ENCODE data around the gene RNF208. TPM values are rescaled to one million over a fixed set of nuclear protein-coding genes. Genes with fewer than 3 reads are reported as not detected.
A peak's percentile ranks its signal among the peaks of the same experiment; 100 is the strongest.

Gene RNF208
- total and polyA plus RNA-seq, 2 of the 4 experiments (the other 2 are of a cell fraction) = 1.2 TPM; not detected in 1

- ATAC-seq (ENCODE audit: low read depth) = no peak
- 70% methylated on average over 16 of the region's 36 CpGs; no CpG with 5 or more reads in 1 of the 2 experiments for WGBS, 2 experiments (ENCODE audit: extremely low coverage in 2 of 2, insufficient read length in 1 of 2)
- H3K4me3 ChIP-seq (ENCODE audit: insufficient read depth, low read depth, low read length) = no peak overlapping the region
These were observed 4.5 kb downstream of the RNF208 start for GRCh38 chr9:137217276-137218211.

More at GRCh38 chr9:137217276-137218211, 4.5 kb downstream of the RNF208 start:
- H3K23ac ChIP-seq (ENCODE audit: low read depth, low read length) = no peak overlapping the region
- no peak overlapping the region for H2AFZ ChIP-seq (replicated peaks; ENCODE audit: low read length, poor library complexity)
- intact Hi-C loops (cut with micrococcal nuclease) (no loop called here), in situ Hi-C loops (cut with MboI; ENCODE audit: low sequenced_read_pairs) (no loop called here), dilution Hi-C loops (cut with HindIII; ENCODE audit: low sequenced_read_pairs, unreplicated experiment) (no loop called here)
- TF ChIP-seq FOS (IDR thresholded peaks at IDR 0.05; ENCODE audit: low read depth, low read length) (no peak), NFE2L2 (IDR thresholded peaks at IDR 0.05; ENCODE audit: low read depth, low read length) (no peak)
- TF ChIP-seq, protein P1, sequence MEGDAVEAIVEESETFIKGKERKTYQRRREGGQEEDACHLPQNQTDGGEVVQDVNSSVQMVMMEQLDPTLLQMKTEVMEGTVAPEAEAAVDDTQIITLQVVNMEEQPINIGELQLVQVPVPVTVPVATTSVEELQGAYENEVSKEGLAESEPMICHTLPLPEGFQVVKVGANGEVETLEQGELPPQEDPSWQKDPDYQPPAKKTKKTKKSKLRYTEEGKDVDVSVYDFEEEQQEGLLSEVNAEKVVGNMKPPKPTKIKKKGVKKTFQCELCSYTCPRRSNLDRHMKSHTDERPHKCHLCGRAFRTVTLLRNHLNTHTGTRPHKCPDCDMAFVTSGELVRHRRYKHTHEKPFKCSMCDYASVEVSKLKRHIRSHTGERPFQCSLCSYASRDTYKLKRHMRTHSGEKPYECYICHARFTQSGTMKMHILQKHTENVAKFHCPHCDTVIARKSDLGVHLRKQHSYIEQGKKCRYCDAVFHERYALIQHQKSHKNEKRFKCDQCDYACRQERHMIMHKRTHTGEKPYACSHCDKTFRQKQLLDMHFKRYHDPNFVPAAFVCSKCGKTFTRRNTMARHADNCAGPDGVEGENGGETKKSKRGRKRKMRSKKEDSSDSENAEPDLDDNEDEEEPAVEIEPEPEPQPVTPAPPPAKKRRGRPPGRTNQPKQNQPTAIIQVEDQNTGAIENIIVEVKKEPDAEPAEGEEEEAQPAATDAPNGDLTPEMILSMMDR (conservative IDR thresholded peaks at IDR 0.05; ENCODE audit: low read depth, low read length) = no peak
- TF ChIP-seq, protein P2, sequence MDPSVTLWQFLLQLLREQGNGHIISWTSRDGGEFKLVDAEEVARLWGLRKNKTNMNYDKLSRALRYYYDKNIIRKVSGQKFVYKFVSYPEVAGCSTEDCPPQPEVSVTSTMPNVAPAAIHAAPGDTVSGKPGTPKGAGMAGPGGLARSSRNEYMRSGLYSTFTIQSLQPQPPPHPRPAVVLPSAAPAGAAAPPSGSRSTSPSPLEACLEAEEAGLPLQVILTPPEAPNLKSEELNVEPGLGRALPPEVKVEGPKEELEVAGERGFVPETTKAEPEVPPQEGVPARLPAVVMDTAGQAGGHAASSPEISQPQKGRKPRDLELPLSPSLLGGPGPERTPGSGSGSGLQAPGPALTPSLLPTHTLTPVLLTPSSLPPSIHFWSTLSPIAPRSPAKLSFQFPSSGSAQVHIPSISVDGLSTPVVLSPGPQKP (IDR thresholded peaks at IDR 0.05; ENCODE audit: borderline replicate concordance, low read depth, low read length) = no peak
- no peak overlapping the region for H4K5ac ChIP-seq (ENCODE audit: low read depth, low read length)
- BruUV-seq (replicated peaks) = no TSS peak
- H3K9ac ChIP-seq (ENCODE audit: low read depth, low read length) = no peak overlapping the region
- H3K18ac ChIP-seq (ENCODE audit: low read depth, low read length) = no peak overlapping the region
- H2BK120ac ChIP-seq (ENCODE audit: low read depth, low read length) = no peak overlapping the region
- H3K9me3 ChIP-seq (ENCODE audit: control insufficient read depth, insufficient read depth, low read length) = no peaks in the 10 kb centered on the region
- no peak overlapping the region for H3K14ac ChIP-seq (replicated peaks; ENCODE audit: low read depth, low read length)
- H4K91ac ChIP-seq (ENCODE audit: insufficient read depth, low read depth, low read length) = no peak overlapping the region
- ChIA-PET CTCF (no interaction called here), POLR2A (ENCODE audit: unreplicated experiment) (no interaction called here)
- no peak overlapping the region for H2AK5ac ChIP-seq (ENCODE audit: low read depth, low read length)
- no peak overlapping the region for H3K56ac ChIP-seq (ENCODE audit: extremely low read depth, insufficient read depth, low read length)
- no peak overlapping the region for H2BK5ac ChIP-seq (ENCODE audit: low read depth, low read length, poor library complexity, severe bottlenecking)
- no peaks in the 10 kb centered on the region for H3K27me3 ChIP-seq (ENCODE audit: control insufficient read depth, insufficient read depth, low read length)
- no peak overlapping the region for H3K4me2 ChIP-seq (ENCODE audit: low read depth, low read length)
- H3K4me1 ChIP-seq (ENCODE audit: control insufficient read depth, insufficient read depth, low read length) = peaks cover 8% of the 10 kb centered on the region
- no peak overlapping the region for H2BK15ac ChIP-seq (ENCODE audit: low read depth, low read length)
- peaks cover 0 to 6% of the 10 kb centered on the region in 2 experiments; a peak in 1 of 4 replicates for H3K79me1 ChIP-seq (ENCODE audit: low read depth in 1 of 2, low read length in 2 of 2)
- H2AK9ac ChIP-seq (replicated peaks; ENCODE audit: low read depth, low read length, poor library complexity) = peak overlapping the region; percentile 70
- H2BK20ac ChIP-seq (ENCODE audit: low read depth, low read length) = no peak overlapping the region
- no peaks in the 10 kb centered on the region for H4K20me1 ChIP-seq (ENCODE audit: insufficient read depth, low read length)
- DNase-seq = no peak
- H3K27ac ChIP-seq (ENCODE audit: insufficient read depth, low read length) = no peak overlapping the region
- no peak overlapping the region for H3K4ac ChIP-seq (ENCODE audit: low read depth, low read length)
- peaks cover 16% of the 10 kb centered on the region for H3K36me3 ChIP-seq (ENCODE audit: control insufficient read depth, insufficient read depth, low read length)
- no peak overlapping the region for H4K8ac ChIP-seq (ENCODE audit: low read depth in 2 of 2, low read length in 2 of 2)
- H3K9me1 ChIP-seq (ENCODE audit: insufficient read depth, low read length) = peaks cover 3% of the 10 kb centered on the region; the same call in 1 of the 2 replicates
